ENCODE measurements around the gene NHSL2. TPM values are rescaled to one million over a fixed set of nuclear protein-coding genes. Genes with fewer than 3 reads are reported as not detected.
"Not testable (repeated sequence)": the region's sequence is repeated elsewhere in the genome, so short reads cannot be mapped to it uniquely, and the experiment has no call there.

Gene NHSL2
- total RNA-seq, 1 experiment from 2014 or later: 0.36 TPM

DNA sequence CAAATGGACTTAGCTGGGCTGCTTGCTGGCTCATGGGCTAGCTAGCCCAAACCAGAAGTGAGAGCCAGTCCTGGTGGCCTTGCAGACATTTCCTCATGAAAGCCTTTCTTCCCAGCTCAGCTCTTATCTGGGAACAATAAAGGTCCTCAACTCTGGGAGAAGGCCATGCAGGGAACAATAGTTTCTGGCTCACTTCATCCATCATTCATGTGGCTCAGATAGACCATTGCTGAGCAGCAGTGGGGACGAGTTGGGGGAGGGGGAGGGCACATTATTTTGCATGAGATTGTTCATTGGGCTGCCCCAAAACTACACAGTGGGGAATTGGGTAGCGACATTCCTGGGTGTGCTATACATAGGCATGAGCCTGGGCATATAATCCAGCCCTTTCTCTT lies 47.6 kb downstream of the NHSL2 start:
- TF ChIP-seq POLR2AphosphoS5 (IDR thresholded peaks at IDR 0.05; ENCODE audit: low read depth, low read length) (no peak), CTCF (IDR thresholded peaks at IDR 0.05) (no peak), TCF7L2 (IDR thresholded peaks at IDR 0.05; ENCODE audit: low read depth, low read length) (no peak), SIN3A (IDR thresholded peaks at IDR 0.05; ENCODE audit: borderline replicate concordance, insufficient read depth, low read depth, low read length) (no peak)
- TF ChIP-seq, protein P1, sequence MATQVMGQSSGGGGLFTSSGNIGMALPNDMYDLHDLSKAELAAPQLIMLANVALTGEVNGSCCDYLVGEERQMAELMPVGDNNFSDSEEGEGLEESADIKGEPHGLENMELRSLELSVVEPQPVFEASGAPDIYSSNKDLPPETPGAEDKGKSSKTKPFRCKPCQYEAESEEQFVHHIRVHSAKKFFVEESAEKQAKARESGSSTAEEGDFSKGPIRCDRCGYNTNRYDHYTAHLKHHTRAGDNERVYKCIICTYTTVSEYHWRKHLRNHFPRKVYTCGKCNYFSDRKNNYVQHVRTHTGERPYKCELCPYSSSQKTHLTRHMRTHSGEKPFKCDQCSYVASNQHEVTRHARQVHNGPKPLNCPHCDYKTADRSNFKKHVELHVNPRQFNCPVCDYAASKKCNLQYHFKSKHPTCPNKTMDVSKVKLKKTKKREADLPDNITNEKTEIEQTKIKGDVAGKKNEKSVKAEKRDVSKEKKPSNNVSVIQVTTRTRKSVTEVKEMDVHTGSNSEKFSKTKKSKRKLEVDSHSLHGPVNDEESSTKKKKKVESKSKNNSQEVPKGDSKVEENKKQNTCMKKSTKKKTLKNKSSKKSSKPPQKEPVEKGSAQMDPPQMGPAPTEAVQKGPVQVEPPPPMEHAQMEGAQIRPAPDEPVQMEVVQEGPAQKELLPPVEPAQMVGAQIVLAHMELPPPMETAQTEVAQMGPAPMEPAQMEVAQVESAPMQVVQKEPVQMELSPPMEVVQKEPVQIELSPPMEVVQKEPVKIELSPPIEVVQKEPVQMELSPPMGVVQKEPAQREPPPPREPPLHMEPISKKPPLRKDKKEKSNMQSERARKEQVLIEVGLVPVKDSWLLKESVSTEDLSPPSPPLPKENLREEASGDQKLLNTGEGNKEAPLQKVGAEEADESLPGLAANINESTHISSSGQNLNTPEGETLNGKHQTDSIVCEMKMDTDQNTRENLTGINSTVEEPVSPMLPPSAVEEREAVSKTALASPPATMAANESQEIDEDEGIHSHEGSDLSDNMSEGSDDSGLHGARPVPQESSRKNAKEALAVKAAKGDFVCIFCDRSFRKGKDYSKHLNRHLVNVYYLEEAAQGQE (IDR thresholded peaks at IDR 0.05; ENCODE audit: insufficient read depth in 1 of 2, low read depth in 2 of 2, low read length in 1 of 2): no peak
- intact Hi-C loops (cut with micrococcal nuclease; ENCODE audit: unreplicated experiment): no loop called here
- H3K27me3 ChIP-seq (ENCODE audit: control insufficient read depth, insufficient read depth, low read length): no peaks in the 10 kb centered on the region
- H3K9me3 ChIP-seq (ENCODE audit: control insufficient read depth, insufficient read depth, low read depth, low read length): no peaks in the 10 kb centered on the region
- H3K4me3 ChIP-seq (ENCODE audit: low read depth in 2 of 2, low read length in 2 of 2): no peak overlapping the region
- no peak overlapping the region for H3K27ac ChIP-seq (ENCODE audit: low read length)
- in situ Hi-C loops (cut with HindIII; ENCODE audit: low pct_unique_long_range_greater_than_20kb, low sequenced_read_pairs): no loop called here
- ChIA-PET CTCF (no interaction called here), POLR2A (interaction anchor here (0.6 kb wide), 1 partner anchor 19 kb away, joined by 6 read pairs; no protein-coding TSS in a partner anchor)
- BruUV-seq (replicated peaks): no TSS peak
- H3K4me1 ChIP-seq (ENCODE audit: control insufficient read depth, insufficient read depth, low read length): no peaks in the 10 kb centered on the region
- no peaks in the 10 kb centered on the region for H3K36me3 ChIP-seq (ENCODE audit: control insufficient read depth, insufficient read depth, low read length)
- ATAC-seq (no peak), DNase-seq (ENCODE audit: low read depth, low spot score) (no peak)

DNA sequence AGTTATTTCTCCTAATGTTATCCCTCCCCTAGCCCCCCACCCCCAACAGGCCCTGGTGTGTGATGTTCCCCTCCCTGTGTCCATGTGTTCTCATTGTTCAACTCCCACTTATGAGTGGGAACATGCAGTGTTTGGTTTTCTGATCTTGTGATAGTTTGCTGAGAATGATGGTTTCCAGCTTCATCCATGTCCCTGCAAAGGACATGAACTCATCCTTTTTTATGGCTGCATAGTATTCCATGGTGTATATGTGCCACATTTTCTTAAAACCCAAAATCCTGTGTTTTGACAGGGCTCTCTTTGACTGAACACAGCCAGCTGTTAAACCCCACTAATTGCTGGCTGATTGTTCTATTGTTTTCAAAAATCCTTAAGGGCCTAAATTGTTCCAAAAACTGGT lies 53.5 kb downstream of the NHSL2 start:
- in situ Hi-C loops (cut with HindIII; ENCODE audit: low pct_unique_long_range_greater_than_20kb, low sequenced_read_pairs); ATAC-seq; POLR2A ChIA-PET: not testable (repeated sequence)

GRCh38 chrX:71974916-71975315 lies 64.3 kb downstream of the NHSL2 start:
- in situ Hi-C loops (cut with HindIII; ENCODE audit: low pct_unique_long_range_greater_than_20kb, low sequenced_read_pairs) (no loop called here), intact Hi-C loops (cut with micrococcal nuclease; ENCODE audit: unreplicated experiment) (no loop called here)
- TF ChIP-seq, protein P1 (IDR thresholded peaks at IDR 0.05; ENCODE audit: insufficient read depth in 1 of 2, low read depth in 2 of 2, low read length in 1 of 2): no peak
- TF ChIP-seq SIN3A (IDR thresholded peaks at IDR 0.05; ENCODE audit: borderline replicate concordance, insufficient read depth, low read depth, low read length): no peak
- Histone ChIP-seq H3K9me3 (ENCODE audit: control insufficient read depth, insufficient read depth, low read depth, low read length) (no peaks in the 10 kb centered on the region), H3K27ac (ENCODE audit: low read length) (no peak overlapping the region), H3K36me3 (ENCODE audit: control insufficient read depth, insufficient read depth, low read length) (no peaks in the 10 kb centered on the region), H3K27me3 (ENCODE audit: control insufficient read depth, insufficient read depth, low read length) (no peaks in the 10 kb centered on the region), H3K4me1 (ENCODE audit: control insufficient read depth, insufficient read depth, low read length) (no peaks in the 10 kb centered on the region), H3K4me3 (ENCODE audit: low read depth in 2 of 2, low read length in 2 of 2) (no peak overlapping the region)
- ChIA-PET CTCF (no interaction called here), POLR2A (no interaction called here)
- BruUV-seq (replicated peaks): no TSS peak
- no peak for ATAC-seq
- no peak for DNase-seq (ENCODE audit: low read depth, low spot score)

More for the DNA sequence above, 53.5 kb downstream of the NHSL2 start:
- DNase-seq (ENCODE audit: low read depth, low spot score); H3K4me3 ChIP-seq (ENCODE audit: low read depth in 2 of 2, low read length in 2 of 2); H3K4me1 ChIP-seq (ENCODE audit: control insufficient read depth, insufficient read depth, low read length); CTCF ChIA-PET; H3K9me3 ChIP-seq (ENCODE audit: control insufficient read depth, insufficient read depth, low read depth, low read length); H3K27ac ChIP-seq (ENCODE audit: low read length); BruUV-seq (replicated peaks); H3K36me3 ChIP-seq (ENCODE audit: control insufficient read depth, insufficient read depth, low read length); H3K27me3 ChIP-seq (ENCODE audit: control insufficient read depth, insufficient read depth, low read length); intact Hi-C loops (cut with micrococcal nuclease; ENCODE audit: unreplicated experiment): not testable (repeated sequence)

All from Panc1 (cell line).